Upper lobe of left lung (tissue), 4 donors: ENCODE data around the gene PCDHB2.

ENCODE experiments used
- POLR2A ChIP-seq, 4 donors: fragments of 450-650 bp; IDR thresholded peaks; one replicate each; pipeline ENCODE4 v1.5.1; 2016 to 2017; ENCODE audit warnings: antibody characterized with exemption in 4 of 4, mild to moderate bottlenecking in 2 of 4
- TF ChIP-seq, protein P1 (sequence below), 6 experiments: fragments of 450-650 bp in 4 of 6; fragments of 200-600 bp in 2 of 6; sonication (generic) in 2 of 6; IDR thresholded peaks; one replicate each; pipeline ENCODE4 v1.5.1; 2016 to 2019; ENCODE audit warnings: antibody characterized with exemption in 6 of 6

GRCh38 chr5:141135030-141135717, 40.8 kb downstream of the PCDHB2 start, which contains the start of gene PCDHB5:
- TF ChIP-seq, protein P1, sequence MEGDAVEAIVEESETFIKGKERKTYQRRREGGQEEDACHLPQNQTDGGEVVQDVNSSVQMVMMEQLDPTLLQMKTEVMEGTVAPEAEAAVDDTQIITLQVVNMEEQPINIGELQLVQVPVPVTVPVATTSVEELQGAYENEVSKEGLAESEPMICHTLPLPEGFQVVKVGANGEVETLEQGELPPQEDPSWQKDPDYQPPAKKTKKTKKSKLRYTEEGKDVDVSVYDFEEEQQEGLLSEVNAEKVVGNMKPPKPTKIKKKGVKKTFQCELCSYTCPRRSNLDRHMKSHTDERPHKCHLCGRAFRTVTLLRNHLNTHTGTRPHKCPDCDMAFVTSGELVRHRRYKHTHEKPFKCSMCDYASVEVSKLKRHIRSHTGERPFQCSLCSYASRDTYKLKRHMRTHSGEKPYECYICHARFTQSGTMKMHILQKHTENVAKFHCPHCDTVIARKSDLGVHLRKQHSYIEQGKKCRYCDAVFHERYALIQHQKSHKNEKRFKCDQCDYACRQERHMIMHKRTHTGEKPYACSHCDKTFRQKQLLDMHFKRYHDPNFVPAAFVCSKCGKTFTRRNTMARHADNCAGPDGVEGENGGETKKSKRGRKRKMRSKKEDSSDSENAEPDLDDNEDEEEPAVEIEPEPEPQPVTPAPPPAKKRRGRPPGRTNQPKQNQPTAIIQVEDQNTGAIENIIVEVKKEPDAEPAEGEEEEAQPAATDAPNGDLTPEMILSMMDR (IDR thresholded peaks at IDR 0.05), result peak in 1 of 6 experiments; percentile 8
- no peak for TF ChIP-seq POLR2A (IDR thresholded peaks at IDR 0.05)
